ENCODE measurements around the gene FMN2.

The FMN2 gene

DNA sequence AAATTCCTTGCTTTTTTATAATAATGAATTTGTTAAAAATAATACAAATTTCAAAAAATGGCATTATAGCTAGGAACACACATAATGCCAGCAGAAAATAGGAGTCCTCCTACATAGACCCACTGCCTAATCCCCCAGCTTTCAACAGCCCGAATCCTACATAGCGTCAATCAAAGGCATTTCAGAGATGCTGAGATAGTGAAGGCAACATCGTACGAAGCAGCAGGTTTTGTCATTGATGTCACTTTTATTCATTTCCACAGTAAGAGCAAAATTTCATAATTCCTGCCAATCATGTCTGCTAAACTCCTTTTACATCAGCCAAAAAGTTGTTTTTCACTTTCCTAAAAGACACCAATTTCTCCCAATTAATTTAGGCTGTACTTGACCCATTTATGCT is 426.2 kb downstream of the FMN2 start:
- FAIRE-seq (no peak), DNase-seq (ENCODE audit: insufficient read length, low spot score) (no peak)
- TF ChIP-seq POU2F2 (IDR thresholded peaks at IDR 0.05; ENCODE audit: low read depth, low read length) = no peak
- no peak for TF ChIP-seq POLR2AphosphoS5 (IDR thresholded peaks at IDR 0.05; ENCODE audit: low read depth, low read length)
- no peak for TF ChIP-seq PAX5 (IDR thresholded peaks at IDR 0.05; ENCODE audit: insufficient read depth, low read length, severe bottlenecking)
- no peak for TF ChIP-seq SPI1 (IDR thresholded peaks at IDR 0.05; ENCODE audit: low read depth, low read length)
- no peak for TF ChIP-seq TAF1 (IDR thresholded peaks at IDR 0.05; ENCODE audit: low read depth, low read length)
- TF ChIP-seq POLR2A (IDR thresholded peaks at IDR 0.05; ENCODE audit: low read depth, low read length) = no peak

DNA sequence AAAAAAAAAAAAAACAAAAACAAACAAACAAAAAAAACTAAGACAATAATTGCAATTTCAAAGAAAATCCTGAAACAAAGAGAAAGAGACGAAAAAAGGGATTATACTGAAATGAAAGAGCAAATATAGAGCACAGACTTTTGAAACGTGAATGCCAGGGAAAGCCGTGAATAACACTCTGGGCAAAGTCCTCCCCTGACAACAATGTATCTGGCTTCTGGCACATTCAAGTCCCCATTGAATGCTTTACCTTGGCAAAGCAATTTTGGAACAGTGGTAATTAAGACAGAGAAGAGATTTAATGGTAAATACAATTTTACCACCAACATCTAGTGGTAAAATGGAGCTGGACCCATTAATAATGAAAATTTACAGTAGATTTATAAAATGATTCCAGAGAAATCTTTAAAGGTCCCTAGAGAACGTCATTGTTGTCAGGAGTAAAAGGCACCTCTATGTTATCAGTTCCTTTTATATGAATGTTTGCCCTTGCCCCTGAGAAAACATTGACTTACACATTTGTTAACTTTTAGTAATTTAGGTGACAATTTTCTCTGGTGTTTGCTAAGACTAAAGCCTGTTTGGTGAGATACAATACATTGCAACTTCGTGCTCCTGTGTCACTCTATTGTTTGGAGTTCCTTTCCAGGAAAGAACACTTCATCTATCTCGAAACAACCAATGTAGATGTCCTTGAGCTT is 430.6 kb downstream of the FMN2 start:
- TF ChIP-seq POLR2A (IDR thresholded peaks at IDR 0.05; ENCODE audit: low read depth, low read length) = no peak
- no peak for TF ChIP-seq POU2F2 (IDR thresholded peaks at IDR 0.05; ENCODE audit: low read depth, low read length)
- TF ChIP-seq PAX5 (IDR thresholded peaks at IDR 0.05; ENCODE audit: insufficient read depth, low read length, severe bottlenecking) = no peak
- no peak for TF ChIP-seq TAF1 (IDR thresholded peaks at IDR 0.05; ENCODE audit: low read depth, low read length)
- TF ChIP-seq SPI1 (IDR thresholded peaks at IDR 0.05; ENCODE audit: low read depth, low read length) = no peak
- TF ChIP-seq POLR2AphosphoS5 (IDR thresholded peaks at IDR 0.05; ENCODE audit: low read depth, low read length) = no peak
- no peak for FAIRE-seq
- DNase-seq (ENCODE audit: insufficient read length, low spot score) = no peak

DNA sequence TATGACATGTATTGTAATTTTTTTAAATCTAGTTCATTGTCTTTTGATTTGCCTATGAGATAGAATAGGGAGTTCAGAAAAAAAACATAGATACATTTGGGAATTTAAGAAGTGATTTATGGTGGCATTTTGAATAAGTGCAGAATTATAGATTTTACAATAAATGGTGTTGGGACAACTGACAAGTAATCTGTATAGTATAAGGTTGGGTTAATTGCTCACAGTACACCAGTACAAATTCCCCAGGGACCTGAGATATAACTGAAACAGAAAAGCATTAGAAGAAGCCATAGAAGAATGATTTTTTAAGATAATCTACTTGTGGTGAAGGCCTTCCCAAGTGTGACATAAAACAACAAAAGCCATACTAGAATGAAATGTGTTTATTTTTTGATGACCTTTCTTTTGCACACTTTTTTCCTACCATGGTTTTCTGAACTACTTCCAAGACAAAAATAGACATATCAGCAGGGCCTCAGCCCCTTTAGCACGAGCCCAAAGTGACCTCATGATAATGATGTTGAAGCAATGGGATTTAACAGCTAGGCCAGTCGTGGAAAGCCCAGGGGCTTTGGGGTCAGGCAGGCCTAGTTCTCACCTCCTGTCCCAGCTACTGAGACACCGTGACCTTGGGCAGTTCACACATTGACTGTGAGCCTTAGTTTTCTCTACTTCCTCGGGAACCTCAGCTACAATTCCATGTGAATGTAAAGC is 432.8 kb downstream of the FMN2 start:
- no peak for DNase-seq (ENCODE audit: insufficient read length, low spot score)
- FAIRE-seq = no peak
- no peak for TF ChIP-seq TAF1 (IDR thresholded peaks at IDR 0.05; ENCODE audit: low read depth, low read length)
- TF ChIP-seq POLR2AphosphoS5 (IDR thresholded peaks at IDR 0.05; ENCODE audit: low read depth, low read length) = no peak
- TF ChIP-seq POLR2A (IDR thresholded peaks at IDR 0.05; ENCODE audit: low read depth, low read length) = no peak
- no peak for TF ChIP-seq SPI1 (IDR thresholded peaks at IDR 0.05; ENCODE audit: low read depth, low read length)
- TF ChIP-seq PAX5 (IDR thresholded peaks at IDR 0.05; ENCODE audit: insufficient read depth, low read length, severe bottlenecking) = no peak
- no peak for TF ChIP-seq POU2F2 (IDR thresholded peaks at IDR 0.05; ENCODE audit: low read depth, low read length)

Measured in GM12891 (cell line).